Natural killer cell (primary cell): Measurements from ENCODE around the gene PROM1. TPM values are rescaled to one million over a fixed set of nuclear protein-coding genes. Genes with fewer than 3 reads are reported as not detected.

Experiments used
- ATAC-seq, 3 donors: fragments of 150-1000 bp in 2 of 3; fragments of 200-7000 bp in 1 of 3; cut with Tn5 transposase; 1 replicate in 1 of 3; 2 replicates in 2 of 3; pipeline ENCODE4 v1.10.0; 2021; ENCODE audit warnings: mild to moderate bottlenecking in 2 of 3, moderate library complexity in 2 of 3
- DNase-seq, 2 donors: peaks; one replicate each; pipeline versions ENCODE4 v3.0.0 to v3.0.0-alpha.2; 2013 to 2021; ENCODE audit warnings: mixed read lengths in 1 of 2
- H3K27ac ChIP-seq: one replicate; pipeline ENCODE4 v1.5.1; 2013; ENCODE audit warnings: mild to moderate bottlenecking, low read length
- H3K27me3 ChIP-seq: one replicate; pipeline ENCODE4 v1.6.1; 2013; ENCODE audit warnings: low read length; ENCODE audit not compliant: control insufficient read depth, insufficient read depth
- H3K36me3 ChIP-seq: one replicate; pipeline ENCODE4 v1.6.1; 2013; ENCODE audit warnings: low read length; ENCODE audit not compliant: control insufficient read depth, insufficient read depth
- H3K4me1 ChIP-seq: one replicate; pipeline ENCODE4 v1.6.1; 2013; ENCODE audit warnings: low read length; ENCODE audit not compliant: control insufficient read depth, insufficient read depth
- H3K4me3 ChIP-seq: one replicate; pipeline ENCODE4 v1.5.1; 2013; ENCODE audit warnings: low read length
- H3K9me3 ChIP-seq: one replicate; pipeline ENCODE4 v1.6.1; 2013; ENCODE audit warnings: low read length; ENCODE audit not compliant: control insufficient read depth, insufficient read depth
- H3K27ac Mint-ChIP-seq, 2 donors: one replicate each; pipeline ENCODE4 v1.8.0; 2022; ENCODE audit warnings: mild to moderate bottlenecking in 2 of 2, mixed read lengths in 2 of 2, moderate library complexity in 1 of 2
- H3K27me3 Mint-ChIP-seq, 2 donors: one replicate each; pipeline ENCODE4 v1.8.0; 2022; ENCODE audit warnings: low read depth in 2 of 2, mixed read lengths in 2 of 2
- H3K36me3 Mint-ChIP-seq: one replicate; pipeline ENCODE4 v1.8.0; 2022; ENCODE audit warnings: mixed read lengths
- H3K4me1 Mint-ChIP-seq, 2 donors: one replicate each; pipeline ENCODE4 v1.8.0; 2022; ENCODE audit warnings: mixed read lengths in 2 of 2
- H3K4me3 Mint-ChIP-seq: one replicate; pipeline ENCODE4 v1.8.0; 2022; ENCODE audit warnings: mild to moderate bottlenecking, moderate library complexity, mixed read lengths
- H3K9me3 Mint-ChIP-seq, 2 donors: one replicate each; pipeline ENCODE4 v1.8.0; 2022; ENCODE audit warnings: mixed read lengths in 2 of 2
- WGBS: methylation state at CpG from one replicate; pipeline ENCODE4 v1.1.7; 2013; ENCODE audit warnings: missing lambda C conversion rate; ENCODE audit not compliant: insufficient coverage; 5-methylcytosine and 5-hydroxymethylcytosine counted together
- intact Hi-C: fragments of 100-400 bp; cut with micrococcal nuclease; formaldehyde crosslinking; loops from one replicate; pipeline ENCODE4 v1.14.2; 2022
- total RNA-seq, 4 donors: library from RNA; stranded (reverse); fragments of 120-200 nt in 1 of 4; gene quantifications; one replicate each; pipeline versions ENCODE4 v1.2.3 to v1.2.4, GENCODE V29; 2013 to 2022
- TF ChIP-seq, protein P1 (sequence below): fragments of 200-600 bp; IDR thresholded peaks from one replicate; pipeline ENCODE4 v1.8.0; 2022; ENCODE audit warnings: antibody characterized with exemption

Gene PROM1
- total RNA-seq, 3 donors from 2014 or later (not counting 1 experiment from before 2014, with no cell fraction given): not detected

DNA sequence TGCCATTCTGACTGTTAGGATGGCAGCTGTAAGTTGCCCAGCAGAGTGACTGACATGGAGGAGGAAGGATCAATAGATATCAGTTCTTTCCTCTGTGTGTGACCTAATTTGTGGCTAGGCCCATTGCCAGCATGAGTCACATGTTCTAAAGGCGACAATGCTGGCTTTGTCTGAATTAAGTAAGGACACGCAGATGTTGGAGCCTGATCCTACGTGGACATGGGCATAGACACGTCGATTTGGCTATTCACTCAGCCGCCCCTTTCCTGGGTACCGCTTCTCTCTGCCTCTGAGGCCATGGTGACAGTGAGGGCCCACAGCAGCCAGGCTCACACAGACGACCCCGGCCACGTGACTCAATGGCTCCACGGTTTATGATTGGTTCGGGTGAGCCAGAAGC lies 16.3 kb downstream of the PROM1 start:
- Histone ChIP-seq H3K4me1 (no peaks in the 10 kb centered on the region), H3K4me3 (no peak overlapping the region), H3K27ac (no peak overlapping the region), H3K36me3 (no peaks in the 10 kb centered on the region), H3K9me3 (no peaks in the 10 kb centered on the region), H3K27me3 (no peaks in the 10 kb centered on the region)
- Mint-ChIP-seq H3K27ac (no peak overlapping the region), H3K36me3 (no peaks in the 10 kb centered on the region), H3K4me3 (no peak overlapping the region), H3K4me1 (no peaks in the 10 kb centered on the region), H3K9me3 (peaks cover 0 to 4% of the 10 kb centered on the region in 2 donors), H3K27me3 (peaks cover 17 to 21% of the 10 kb centered on the region in 2 donors)
- no peak for ATAC-seq
- 88% methylated on average over 12 of the region's 12 CpGs for WGBS
- no peak for DNase-seq
- intact Hi-C loops: no loop called here
- TF ChIP-seq, protein P1, sequence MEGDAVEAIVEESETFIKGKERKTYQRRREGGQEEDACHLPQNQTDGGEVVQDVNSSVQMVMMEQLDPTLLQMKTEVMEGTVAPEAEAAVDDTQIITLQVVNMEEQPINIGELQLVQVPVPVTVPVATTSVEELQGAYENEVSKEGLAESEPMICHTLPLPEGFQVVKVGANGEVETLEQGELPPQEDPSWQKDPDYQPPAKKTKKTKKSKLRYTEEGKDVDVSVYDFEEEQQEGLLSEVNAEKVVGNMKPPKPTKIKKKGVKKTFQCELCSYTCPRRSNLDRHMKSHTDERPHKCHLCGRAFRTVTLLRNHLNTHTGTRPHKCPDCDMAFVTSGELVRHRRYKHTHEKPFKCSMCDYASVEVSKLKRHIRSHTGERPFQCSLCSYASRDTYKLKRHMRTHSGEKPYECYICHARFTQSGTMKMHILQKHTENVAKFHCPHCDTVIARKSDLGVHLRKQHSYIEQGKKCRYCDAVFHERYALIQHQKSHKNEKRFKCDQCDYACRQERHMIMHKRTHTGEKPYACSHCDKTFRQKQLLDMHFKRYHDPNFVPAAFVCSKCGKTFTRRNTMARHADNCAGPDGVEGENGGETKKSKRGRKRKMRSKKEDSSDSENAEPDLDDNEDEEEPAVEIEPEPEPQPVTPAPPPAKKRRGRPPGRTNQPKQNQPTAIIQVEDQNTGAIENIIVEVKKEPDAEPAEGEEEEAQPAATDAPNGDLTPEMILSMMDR: no peak

GRCh38 chr4:16066586-16067128 lies 17.2 kb downstream of the PROM1 start:
- no peak for DNase-seq
- H3K4me1 Mint-ChIP-seq: no peaks in the 10 kb centered on the region
- no peaks in the 10 kb centered on the region for H3K4me1 ChIP-seq
- no peaks in the 10 kb centered on the region for H3K36me3 Mint-ChIP-seq
- H3K27me3 Mint-ChIP-seq: peaks cover 15 to 16% of the 10 kb centered on the region in 2 donors
- TF ChIP-seq, protein P1: no peak
- H3K27ac ChIP-seq: no peak overlapping the region
- intact Hi-C loops: no loop called here
- no peak overlapping the region for H3K4me3 ChIP-seq
- no peaks in the 10 kb centered on the region for H3K9me3 ChIP-seq
- no peaks in the 10 kb centered on the region for H3K36me3 ChIP-seq
- no peak for ATAC-seq
- peaks cover 0 to 4% of the 10 kb centered on the region in 2 donors for H3K9me3 Mint-ChIP-seq
- no peak overlapping the region for H3K4me3 Mint-ChIP-seq
- 85% methylated on average over 7 of the region's 7 CpGs for WGBS
- H3K27ac Mint-ChIP-seq: no peak overlapping the region
- no peaks in the 10 kb centered on the region for H3K27me3 ChIP-seq

DNA sequence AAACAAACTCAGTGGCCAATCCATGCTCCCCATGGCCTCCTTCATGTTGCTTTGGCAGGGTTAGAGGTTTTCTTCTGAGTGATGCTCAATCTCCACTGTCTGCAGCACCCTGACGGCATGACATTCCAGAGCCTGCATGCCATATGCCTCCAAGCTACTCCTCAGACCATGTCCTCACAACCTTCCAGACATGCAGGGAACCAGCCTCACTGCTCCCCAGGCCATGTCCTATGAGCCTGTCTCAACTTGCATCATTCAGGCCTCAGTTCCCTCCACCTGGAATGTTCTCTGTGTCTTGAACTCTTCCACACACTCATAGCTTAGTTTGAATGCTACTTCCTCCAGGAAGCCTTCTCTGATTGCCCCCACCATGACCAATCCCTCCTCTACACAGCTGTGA lies 18.8 kb downstream of the PROM1 start:
- H3K36me3 ChIP-seq: no peaks in the 10 kb centered on the region
- H3K9me3 ChIP-seq: no peaks in the 10 kb centered on the region
- H3K27me3 Mint-ChIP-seq: peaks cover 2 to 14% of the 10 kb centered on the region in 2 donors
- no peaks in the 10 kb centered on the region for H3K4me1 ChIP-seq
- WGBS: 87% methylated on average over 1 of the region's 1 CpG
- TF ChIP-seq, protein P1: no peak
- H3K4me3 ChIP-seq: no peak overlapping the region
- H3K27me3 ChIP-seq: no peaks in the 10 kb centered on the region
- peaks cover 0 to 4% of the 10 kb centered on the region in 2 donors for H3K9me3 Mint-ChIP-seq
- H3K27ac Mint-ChIP-seq: no peak overlapping the region
- H3K4me1 Mint-ChIP-seq: no peaks in the 10 kb centered on the region
- no peaks in the 10 kb centered on the region for H3K36me3 Mint-ChIP-seq
- no peak overlapping the region for H3K27ac ChIP-seq
- intact Hi-C loops: no loop called here
- DNase-seq: no peak
- H3K4me3 Mint-ChIP-seq: no peak overlapping the region
- ATAC-seq: peak in 1 of 3 donors; percentile 8

DNA sequence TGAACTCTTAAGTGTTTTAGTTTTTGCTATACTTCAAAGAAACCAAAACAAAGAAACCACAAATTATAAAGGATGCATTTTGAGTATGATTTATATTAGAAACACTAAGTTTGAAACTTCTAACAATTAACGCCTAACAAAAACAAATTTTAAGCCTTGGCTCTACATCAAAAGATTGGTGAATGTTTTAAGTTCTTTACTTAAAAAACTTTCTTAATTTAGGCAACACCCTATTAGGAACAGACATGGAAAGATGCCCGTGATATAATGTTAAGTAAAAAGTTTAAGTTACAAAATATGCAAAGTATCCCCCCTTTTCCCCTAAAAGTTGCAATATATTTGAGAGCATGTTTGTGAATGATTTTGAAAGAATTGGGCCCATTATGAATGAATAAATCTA lies 21.2 kb downstream of the PROM1 start:
- no peaks in the 10 kb centered on the region for H3K4me1 ChIP-seq
- intact Hi-C loops: no loop called here
- no peak for DNase-seq
- H3K27me3 Mint-ChIP-seq: peaks cover 16 to 19% of the 10 kb centered on the region in 2 donors
- no peaks in the 10 kb centered on the region for H3K9me3 ChIP-seq
- WGBS: no CpG with 5 or more reads among the region's 2 CpGs
- no peak for ATAC-seq
- peaks cover 0 to 4% of the 10 kb centered on the region in 2 donors for H3K9me3 Mint-ChIP-seq
- H3K4me3 Mint-ChIP-seq: no peak overlapping the region
- H3K36me3 Mint-ChIP-seq: no peaks in the 10 kb centered on the region
- H3K27me3 ChIP-seq: no peaks in the 10 kb centered on the region
- TF ChIP-seq, protein P1: no peak
- no peaks in the 10 kb centered on the region for H3K4me1 Mint-ChIP-seq
- no peak overlapping the region for H3K27ac Mint-ChIP-seq
- H3K27ac ChIP-seq: no peak overlapping the region
- no peak overlapping the region for H3K4me3 ChIP-seq
- no peaks in the 10 kb centered on the region for H3K36me3 ChIP-seq
